Stimulated activated CD4-positive, alpha-beta T cell treated with anti-CD3 and anti-CD28 coated beads, Interleukin-1b, Interleukin-23, amount 100 ng/mL, for 24 hours (primary cell): ENCODE results near the gene TP53INP2.
"Not testable (repeated sequence)": the region's sequence is repeated elsewhere in the genome, so short reads cannot be mapped to it uniquely, and the experiment has no call there.

ENCODE experiments used
- DNase-seq, 4 experiments: peaks; one replicate each; pipeline ENCODE4 v3.0.0-alpha.2; 2020; ENCODE audit warnings: low read depth in 4 of 4, low spot score in 1 of 4

Gene TP53INP2

DNA sequence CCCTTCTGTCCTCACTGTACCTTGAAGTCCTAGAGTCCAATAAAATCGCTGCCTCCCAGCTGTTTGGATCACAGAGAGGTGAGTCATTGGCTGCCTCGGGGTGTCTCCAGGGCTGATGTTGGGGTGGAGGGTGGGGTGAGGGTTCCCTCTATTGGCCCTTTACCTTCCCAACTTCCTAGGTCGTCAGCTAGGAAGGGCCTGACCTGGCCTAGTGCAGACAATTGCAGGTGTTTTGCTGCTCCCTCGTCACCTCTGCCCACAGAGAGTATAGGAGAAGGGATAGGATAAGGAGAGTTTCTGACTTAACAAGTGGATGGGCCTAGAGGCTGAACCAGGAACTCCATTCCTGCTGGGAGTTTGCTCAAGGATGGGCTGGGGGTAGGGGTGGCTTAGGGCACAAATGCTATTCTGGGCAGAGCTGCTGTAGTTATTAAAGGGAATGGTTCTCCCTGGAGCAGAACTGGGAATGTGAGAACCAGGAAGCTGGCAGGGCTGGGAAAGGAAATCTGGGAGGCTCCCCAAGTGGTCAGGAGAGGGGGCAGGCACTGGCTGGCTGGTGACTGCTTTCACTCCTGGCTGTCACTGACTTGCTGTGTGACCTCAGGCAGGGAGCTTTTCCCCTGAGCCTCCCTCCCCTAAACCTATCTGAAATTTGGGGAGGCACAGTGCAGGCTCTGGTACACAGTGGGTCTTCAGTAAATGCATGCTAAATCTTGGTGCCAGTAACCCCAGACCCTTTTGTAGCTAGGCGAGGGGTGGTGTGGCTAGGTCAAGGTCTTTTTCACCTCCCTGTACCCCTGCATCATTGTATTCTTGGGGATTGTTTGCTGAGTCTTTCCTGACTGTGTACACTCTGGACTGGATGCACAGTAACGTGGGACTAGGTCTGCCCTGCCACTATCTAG is 1.5 kb downstream of the TP53INP2 start:
- no peak for DNase-seq

DNA sequence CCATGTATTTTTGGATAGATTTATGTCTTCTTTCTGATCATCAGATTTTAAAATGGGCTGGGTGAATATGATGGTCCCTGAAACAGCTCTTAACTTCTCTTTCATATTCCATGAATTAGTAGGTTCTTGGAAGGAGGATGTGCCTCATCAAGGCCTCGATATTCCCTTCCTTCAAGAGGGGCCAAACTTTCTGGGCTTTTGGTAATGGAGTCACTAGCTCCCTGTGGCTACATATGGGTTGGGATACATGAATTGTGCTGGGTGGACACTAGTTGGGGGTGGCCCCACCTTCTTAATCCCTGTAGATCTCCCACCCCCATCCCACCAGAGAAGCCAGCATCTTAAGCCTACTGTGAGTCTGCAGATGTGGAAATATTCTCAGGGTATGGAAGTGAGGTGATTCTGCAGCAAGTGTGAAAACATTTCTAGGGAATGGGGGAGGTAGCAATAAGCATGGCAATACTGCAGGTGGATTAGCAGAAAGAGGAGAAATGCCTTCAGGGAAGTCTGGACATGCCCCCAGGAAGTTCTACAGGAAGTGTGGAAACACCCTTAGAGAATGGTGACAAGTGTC is 2.2 kb downstream of the TP53INP2 start:
- no peak for DNase-seq

DNA sequence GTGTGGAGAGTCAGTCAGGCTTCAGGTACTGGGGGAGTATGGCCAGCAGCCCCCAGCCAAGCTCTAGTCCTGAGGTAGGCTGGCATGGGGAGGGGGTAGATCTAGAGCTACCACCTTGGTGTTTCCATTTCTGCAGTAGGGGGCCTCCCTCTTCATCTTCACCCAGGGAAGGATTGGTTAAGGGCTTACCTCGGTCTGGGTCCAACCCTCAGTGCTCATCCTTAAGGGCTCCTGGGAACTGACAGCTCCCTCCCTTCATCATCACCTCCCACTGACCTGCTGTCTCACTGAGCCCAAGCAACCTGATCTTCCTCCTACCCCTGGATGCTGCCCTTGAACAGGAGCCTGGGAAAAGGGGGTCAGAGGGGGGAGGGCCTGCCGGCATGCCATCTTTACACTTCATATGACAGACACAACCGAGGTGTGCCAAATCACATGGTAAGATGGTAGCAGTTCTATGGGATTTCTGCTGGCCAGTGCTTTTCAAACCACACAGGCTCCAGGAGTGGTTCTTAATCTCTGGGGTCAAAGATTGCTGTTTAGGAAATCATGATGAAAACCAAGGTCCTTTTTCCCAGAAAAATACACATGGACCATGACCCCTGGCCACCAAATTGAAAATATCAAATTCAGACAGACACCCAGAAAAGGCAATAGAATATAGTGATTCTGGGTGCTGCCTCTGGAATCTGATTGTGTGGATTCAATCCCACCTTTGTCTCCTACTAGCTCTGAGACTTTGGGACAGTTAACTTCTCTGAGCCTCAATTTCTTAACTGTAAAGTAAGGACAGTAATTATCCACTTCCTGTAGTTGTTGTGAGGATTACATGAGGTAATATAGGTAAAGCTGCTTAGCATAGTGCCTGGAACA is 3.0 kb downstream of the TP53INP2 start:
- no peak for DNase-seq

DNA sequence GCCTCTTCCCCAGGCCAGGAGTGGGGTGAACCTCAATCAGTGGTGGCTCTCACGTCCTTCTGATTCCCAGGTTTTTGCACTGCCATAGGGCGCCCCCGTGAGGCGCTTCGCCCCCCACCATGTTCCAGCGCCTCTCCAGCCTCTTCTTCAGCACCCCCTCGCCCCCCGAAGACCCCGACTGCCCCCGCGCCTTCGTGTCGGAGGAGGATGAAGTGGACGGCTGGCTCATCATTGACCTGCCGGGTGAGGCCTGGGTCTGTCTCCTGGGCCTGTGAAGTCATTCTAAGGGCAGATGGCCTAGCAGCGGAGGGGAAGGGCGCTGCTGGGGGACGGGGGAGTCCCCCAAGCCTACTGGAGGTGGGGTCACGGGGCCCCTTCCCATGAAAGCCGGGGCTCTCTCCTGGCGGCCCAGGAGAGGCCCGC is 4.5 kb downstream of the TP53INP2 start:
- peak in 2 of 4 experiments; percentile 20 to 43 for DNase-seq

DNA sequence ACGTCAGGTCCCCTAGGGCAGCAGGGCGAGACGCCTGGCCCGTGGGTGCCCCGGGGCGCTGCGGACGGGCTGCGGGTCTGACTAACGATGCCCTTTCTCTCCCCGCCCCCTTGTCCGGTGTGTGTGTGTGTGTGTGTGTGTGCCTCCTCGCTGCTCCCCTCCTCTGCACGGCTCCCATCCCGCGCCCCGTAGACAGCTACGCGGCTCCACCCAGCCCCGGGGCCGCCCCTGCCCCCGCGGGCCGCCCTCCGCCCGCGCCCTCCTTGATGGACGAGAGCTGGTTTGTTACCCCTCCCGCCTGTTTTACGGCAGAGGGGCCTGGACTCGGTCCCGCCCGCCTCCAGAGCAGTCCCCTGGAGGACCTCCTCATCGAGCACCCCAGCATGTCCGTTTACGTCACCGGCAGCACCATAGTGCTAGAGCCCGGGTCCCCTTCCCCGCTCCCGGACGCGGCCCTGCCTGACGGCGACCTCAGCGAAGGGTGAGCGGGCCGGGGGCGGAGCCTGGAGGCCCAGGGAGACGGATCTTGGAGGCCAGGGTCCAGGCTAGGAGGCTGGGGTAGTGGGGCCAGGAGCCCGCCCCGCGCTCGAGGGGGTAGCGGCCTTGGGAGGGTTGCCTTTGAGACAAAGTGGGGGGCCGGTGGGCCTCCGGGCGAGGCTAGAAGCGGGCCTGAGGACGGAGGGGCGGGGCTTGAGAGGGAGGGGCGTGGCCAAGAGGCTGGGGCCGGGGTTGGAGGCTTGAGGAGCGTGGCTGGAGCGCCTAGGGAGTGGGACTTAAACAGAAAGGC is 5.1 kb downstream of the TP53INP2 start:
- peak; percentile 59 to 77 (median 64) for DNase-seq

DNA sequence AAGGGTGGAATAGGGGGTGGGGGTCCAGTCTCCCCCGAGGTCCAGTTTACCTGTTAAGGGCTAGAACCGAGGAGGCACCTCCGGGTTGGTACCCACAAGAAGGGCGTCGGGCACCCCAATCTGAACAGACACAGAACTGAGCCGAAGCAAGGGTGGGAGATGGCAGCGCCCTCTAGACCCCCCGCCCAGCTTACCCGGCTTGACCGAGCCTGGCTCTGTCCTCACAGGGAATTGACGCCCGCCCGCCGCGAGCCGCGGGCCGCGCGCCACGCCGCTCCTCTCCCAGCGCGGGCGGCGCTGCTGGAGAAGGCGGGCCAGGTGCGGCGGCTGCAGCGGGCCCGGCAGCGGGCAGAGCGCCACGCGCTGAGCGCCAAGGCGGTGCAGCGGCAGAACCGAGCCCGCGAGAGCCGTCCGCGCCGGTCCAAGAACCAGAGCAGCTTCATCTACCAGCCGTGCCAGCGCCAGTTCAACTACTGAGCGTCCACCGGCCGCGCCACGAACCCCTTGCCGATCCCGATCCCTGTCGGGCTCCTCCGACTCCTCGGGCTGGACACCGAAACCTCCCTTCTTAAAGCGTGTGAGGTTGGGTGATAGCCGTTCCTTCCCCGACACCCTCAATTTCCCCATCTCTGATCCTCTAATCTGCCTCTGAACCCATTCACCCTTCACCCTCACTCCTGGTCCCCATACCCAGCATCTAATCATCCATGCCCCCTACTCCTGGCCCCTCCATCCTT is 5.9 kb downstream of the TP53INP2 start:
- DNase-seq = peak in 3 of 4 experiments; percentile 10 to 68 (median 45)

DNA sequence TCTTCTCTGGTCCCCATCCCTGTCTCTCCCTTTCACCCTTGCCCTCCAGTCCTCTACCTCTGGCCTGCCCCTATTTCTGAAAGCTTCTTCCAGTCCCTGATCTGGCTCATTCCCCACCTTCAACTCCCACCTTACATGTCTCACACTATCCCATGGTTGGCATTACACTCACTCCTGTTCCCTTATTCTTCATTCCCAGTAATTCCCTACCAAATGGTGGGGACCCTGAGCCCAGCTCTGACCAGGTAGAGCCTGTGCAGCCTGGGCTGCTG is 6.4 kb downstream of the TP53INP2 start:
- no peak for DNase-seq

DNA sequence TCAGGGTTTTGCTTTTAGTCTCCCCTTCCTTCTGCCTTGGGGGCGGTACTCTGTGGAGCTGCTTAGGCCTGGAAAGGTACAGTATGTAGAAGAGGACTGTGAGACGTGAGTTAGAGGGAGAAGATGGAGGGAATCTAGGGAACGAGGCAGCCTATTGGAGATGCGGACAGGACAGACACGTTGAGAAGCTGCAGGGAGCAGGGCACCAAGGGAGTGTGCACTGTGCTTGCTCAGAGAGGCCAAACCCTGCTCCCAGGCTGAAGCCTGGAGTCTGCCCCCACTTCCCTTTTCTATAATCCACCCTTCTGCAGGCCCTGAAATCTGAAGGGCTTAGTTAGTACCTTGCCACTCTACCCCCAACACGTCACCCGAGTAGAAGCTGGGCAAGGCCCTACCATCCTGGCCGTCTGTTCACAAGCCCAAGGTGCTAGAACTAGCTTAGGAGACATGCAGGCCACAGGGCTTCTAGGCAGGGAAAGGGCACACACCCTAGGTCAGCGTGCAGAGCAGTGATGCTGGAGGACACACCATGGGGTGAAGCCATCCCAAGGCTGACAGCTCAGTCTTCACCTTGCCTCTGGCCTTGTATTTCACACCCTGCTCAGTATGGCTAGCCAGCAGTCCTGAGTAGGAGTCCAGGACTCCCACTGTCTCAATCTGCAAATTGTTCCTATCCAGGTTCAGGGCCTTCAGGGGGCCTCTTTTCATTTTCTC is 6.9 kb downstream of the TP53INP2 start:
- no peak for DNase-seq

DNA sequence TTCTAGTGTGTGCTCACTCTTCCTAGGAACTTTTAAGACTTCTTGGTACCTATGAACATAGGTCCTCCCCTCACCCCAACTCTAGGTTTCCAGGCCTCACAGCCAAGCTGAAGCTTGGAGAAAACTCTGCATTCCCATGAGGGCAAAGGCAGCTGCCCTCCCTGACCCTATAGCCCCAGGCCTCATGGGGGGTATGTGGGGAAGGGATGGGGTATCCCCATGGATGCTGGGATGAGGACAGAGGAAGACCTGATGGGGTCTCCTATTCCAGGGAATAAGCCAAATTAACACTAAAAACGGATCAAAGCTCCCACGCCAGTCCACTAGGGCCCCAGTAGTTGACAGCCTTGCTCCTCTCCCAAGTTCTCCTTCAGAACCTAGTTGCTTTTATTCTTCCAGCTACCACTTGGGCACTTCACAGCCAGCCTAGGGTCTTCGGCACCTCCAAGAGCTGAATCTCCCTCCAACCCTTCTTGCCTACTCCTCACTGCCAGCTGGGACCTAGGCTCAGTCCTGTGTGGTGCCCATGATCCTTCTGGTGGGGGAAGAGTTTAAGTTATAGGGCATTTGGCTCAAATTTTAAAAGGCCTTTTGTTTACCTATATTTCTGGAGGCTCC is 7.8 kb downstream of the TP53INP2 start:
- DNase-seq = no peak

DNA sequence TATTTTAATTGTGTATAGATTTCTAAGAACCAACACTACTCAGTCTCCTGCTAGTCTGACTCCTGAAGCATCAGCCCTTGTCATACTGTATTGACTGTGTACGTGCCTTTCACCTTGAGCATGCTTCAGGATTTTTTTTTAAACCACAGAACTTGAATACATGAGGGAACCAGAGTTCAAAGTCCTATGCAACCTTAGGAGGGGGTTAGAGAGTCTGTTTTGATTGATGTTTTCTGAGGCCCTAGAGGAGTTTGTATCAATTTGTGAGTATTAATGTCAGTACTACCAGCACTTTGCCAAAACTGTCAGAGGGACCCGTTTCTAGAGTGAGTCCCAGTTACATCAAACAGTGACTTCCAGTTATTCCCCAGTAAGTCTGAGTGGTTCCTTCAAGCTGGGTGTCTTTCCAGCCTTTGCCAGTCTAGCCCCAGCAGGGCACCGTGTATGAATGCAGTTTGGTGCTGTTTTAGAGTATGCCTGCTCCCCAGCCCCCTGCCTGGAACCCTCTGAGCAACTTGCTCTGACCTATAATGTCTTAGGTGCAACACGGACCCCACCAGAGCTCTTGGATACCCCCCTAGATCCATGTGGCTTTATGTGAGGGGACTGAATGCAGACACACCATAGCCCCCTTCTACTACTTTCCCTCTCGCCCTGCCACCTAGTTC is 8.5 kb downstream of the TP53INP2 start:
- no peak for DNase-seq

DNA sequence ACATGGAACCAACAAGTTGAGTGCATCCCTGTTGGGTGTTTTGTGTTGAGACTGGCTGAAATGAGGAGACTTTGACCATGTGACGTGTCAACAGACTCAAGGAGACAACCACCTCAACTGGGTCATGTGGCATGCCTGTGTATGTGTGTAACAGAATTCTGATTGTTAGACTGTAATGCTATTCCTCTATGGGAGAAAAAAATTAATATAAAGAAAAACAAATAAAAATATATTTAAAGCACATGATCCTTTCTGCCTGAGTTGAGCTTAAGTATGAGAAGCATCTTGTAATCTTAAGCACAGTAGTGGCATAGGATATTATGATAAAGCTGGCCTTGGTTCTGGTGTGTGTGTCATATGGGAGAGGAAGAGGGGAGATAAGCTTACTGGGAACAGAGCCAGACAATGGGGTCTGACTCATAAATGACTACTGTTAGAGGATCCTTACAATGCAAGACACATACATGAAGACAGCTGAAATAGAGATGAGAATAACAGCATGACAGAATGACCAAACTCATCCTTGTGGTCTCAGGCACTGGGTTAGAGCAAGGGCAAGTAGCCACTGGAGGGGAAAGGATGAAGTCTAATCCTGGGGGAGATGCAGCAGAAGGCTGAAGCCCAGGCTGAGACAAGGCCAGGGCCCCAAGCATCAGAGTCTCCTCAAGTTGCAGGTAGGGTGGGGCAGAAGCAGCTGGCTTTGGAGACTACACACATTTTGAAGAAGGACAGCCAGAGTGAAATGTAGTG is 9.2 kb downstream of the TP53INP2 start:
- DNase-seq = no peak

DNA sequence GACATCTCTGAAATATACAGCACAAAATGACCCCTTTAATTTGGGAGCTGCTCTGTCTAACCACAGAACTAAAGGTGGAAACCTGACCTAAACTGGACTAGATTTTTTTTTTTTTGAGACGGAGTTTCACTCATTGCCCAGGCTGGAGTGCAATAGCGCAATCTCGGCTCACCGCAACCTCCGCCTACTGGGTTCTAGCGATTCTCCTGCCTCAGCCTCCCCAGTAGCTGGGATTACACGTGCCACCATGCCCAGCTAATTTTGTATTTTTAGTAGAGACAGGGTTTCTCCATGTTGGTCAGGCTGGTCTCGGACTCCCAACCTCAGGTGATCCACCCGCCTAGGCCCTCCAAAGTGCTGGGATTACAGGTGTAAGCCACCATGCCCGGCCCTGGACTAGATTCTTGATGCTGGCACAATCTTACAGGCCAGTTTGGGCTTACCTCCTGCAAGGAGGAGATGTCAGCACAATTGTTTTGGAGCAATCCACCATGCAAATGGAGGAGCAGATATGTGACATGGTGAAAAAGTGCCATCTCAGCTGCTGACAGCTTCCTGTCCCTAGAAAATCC is 9.9 kb downstream of the TP53INP2 start:
- DNase-seq = not testable (repeated sequence)

DNA sequence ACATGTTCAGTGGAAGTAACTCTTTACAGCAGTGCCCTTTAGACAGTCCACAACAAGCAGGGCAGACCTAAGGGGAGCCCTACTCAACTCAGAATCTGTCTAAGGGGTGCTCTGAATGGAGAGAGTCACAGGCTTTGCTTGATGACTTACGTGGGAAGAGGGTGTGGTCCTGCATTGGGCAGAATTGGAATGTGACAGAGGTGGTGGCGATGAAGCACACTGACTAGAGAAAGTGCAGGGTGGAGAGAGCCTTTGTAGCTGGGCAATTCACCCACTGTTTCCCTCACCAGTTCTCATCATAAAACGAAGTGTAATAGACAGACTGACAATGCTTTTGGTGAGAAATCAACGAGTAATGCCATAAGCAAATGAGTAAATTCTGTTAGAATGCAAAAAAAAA is 11.2 kb downstream of the TP53INP2 start:
- DNase-seq = no peak

DNA sequence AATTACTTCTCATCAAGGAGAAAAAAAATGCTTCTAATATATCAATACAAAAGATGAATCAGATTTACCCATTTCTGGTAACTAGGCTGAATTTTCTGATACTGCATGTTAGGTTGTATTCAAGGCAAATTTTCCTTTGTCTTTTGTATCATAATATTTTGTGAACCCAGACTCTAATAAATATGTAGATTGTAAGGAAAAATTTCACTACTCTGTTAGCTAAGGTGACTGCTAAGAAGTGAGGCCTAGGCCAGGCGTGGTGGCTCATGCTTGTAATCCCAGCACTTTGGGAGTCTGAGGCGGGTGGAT is 12.7 kb downstream of the TP53INP2 start:
- no peak for DNase-seq

DNA sequence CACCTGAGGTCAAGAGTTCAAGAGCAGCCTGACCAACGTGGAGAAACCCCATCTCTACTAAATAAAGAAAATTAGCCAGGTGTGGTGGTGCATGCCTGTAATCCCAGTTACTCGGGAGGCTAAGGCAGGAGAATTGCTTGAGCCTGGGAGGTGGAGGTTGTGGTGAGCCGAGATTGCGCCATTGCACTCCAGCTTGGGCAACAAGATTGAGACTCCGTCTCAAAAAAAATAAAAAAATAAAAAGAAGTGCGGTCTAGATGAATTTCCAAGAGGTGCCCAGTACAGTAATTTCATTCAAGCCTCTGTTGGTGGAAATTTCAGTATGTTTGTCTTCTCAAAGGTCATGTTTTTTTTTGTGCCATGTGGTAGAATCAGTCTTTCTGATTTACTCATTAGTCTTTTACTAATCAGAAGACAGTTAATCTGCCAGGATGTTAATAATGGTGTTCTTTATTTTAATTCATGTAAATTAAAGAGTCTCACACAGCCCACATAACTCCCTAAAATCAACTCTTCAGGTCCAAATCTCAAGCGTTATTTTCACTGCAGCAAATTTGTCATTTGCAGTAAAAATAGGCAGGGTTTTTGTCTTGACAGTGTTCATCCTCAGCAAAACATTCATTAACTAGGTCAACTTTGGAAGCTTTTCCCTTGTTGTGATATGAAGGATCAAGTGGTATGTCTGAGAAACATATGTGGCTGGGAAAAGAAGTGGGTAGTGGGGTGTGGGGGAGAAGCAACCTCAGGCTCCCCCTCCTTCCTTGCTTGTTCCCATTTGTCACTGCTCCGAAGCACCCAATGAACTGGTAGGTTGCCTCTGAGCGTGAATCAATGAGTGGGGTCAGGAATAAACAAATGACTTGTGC is 13.3 kb downstream of the TP53INP2 start:
- DNase-seq = no peak

DNA sequence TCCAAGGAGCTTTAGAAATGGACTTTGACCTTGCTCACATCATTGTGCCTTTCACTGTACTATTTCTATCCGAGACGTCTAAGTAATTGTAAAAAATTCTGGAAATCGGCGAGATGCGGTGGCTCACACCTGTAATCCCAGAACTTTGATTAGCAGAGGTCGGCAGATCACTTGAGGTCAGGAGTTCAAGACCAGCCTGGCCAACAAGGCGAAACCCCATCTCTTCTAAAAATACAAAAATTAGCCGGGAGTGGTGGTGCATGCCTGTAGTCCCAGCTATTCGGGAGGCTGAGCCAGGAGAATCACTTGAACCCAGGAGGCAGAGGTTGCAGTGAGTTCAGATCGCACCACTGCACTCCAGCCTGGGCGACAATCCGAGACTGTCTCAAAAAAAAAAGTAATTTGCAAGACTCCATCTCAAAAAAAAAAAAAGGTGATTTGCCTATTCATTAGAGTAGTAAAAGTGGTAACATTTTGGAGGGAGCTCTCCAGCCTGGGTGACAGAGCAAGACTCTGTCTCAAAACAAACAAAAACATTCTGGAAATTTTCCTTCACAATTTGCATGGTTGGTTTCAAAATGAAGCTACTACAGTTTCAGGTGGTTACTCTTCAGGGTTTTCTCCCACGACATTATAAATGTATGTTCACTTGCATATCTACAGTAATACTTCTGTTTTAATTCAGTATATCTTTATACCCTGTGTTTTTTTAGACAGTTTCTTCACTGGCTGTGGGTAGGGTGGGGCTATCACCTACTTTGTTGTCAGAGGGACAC is 15.3 kb downstream of the TP53INP2 start:
- not testable (repeated sequence) for DNase-seq
